NCI-H345 treated with DMSO at 0.1 percent for 48 hours (cell line): ENCODE results near the gene RGS7.
"Not testable (repeated sequence)": the region's sequence is repeated elsewhere in the genome, so short reads cannot be mapped to it uniquely, and the experiment has no call there.

Source experiments
- DNase-seq: peaks from one replicate; lab custom pipeline; 2025; ENCODE audit not compliant: unreplicated experiment; lab: John Stamatoyannopoulos, UW

The RGS7 gene

GRCh38 chr1:240935920-240936319 lies 421.1 kb downstream of the RGS7 start:
- DNase-seq: no peak

- DNase-seq: no peak
These were observed 426.0 kb downstream of the RGS7 start for GRCh38 chr1:240931031-240931430.

- no peak for DNase-seq
These were observed 428.7 kb downstream of the RGS7 start for GRCh38 chr1:240928265-240928664.

- DNase-seq: no peak
These were observed 429.2 kb downstream of the RGS7 start for GRCh38 chr1:240927821-240928220.

- no peak for DNase-seq
These were observed 431.7 kb downstream of the RGS7 start for GRCh38 chr1:240925273-240925672.

GRCh38 chr1:240917976-240918375 lies 439.0 kb downstream of the RGS7 start:
- DNase-seq: no peak

GRCh38 chr1:240914506-240914905 lies 442.5 kb downstream of the RGS7 start:
- no peak for DNase-seq

- DNase-seq: no peak
These were observed 444.2 kb downstream of the RGS7 start for GRCh38 chr1:240912821-240913220.

- DNase-seq: no peak
These were observed 447.1 kb downstream of the RGS7 start for GRCh38 chr1:240909701-240910457.

GRCh38 chr1:240906477-240906876 lies 450.5 kb downstream of the RGS7 start:
- DNase-seq: peak; percentile 58

- DNase-seq: no peak
These were observed 451.7 kb downstream of the RGS7 start for GRCh38 chr1:240905225-240905765.

GRCh38 chr1:240895424-240895823 lies 461.6 kb downstream of the RGS7 start:
- DNase-seq: not testable (repeated sequence)

GRCh38 chr1:240888787-240889048 lies 468.3 kb downstream of the RGS7 start:
- no peak for DNase-seq

GRCh38 chr1:240888039-240888786 lies 468.8 kb downstream of the RGS7 start:
- peak; percentile 17 for DNase-seq

GRCh38 chr1:240883490-240883889 lies 473.5 kb downstream of the RGS7 start:
- no peak for DNase-seq

- not testable (repeated sequence) for DNase-seq
These were observed 474.2 kb downstream of the RGS7 start for GRCh38 chr1:240882656-240883308.

- DNase-seq: no peak
These were observed 478.4 kb downstream of the RGS7 start for GRCh38 chr1:240878631-240879030.

GRCh38 chr1:240877605-240878004 lies 479.4 kb downstream of the RGS7 start:
- DNase-seq: no peak

- no peak for DNase-seq
These were observed 480.9 kb downstream of the RGS7 start for GRCh38 chr1:240876071-240876470.

- no peak for DNase-seq
These were observed 487.9 kb downstream of the RGS7 start for GRCh38 chr1:240869071-240869470.

- DNase-seq: no peak
These were observed 490.3 kb downstream of the RGS7 start for GRCh38 chr1:240866724-240867123.

GRCh38 chr1:240860023-240860422 lies 497.0 kb downstream of the RGS7 start:
- DNase-seq: no peak
